ENCODE measurements around the gene IPO7.

- TF ChIP-seq, protein P1, sequence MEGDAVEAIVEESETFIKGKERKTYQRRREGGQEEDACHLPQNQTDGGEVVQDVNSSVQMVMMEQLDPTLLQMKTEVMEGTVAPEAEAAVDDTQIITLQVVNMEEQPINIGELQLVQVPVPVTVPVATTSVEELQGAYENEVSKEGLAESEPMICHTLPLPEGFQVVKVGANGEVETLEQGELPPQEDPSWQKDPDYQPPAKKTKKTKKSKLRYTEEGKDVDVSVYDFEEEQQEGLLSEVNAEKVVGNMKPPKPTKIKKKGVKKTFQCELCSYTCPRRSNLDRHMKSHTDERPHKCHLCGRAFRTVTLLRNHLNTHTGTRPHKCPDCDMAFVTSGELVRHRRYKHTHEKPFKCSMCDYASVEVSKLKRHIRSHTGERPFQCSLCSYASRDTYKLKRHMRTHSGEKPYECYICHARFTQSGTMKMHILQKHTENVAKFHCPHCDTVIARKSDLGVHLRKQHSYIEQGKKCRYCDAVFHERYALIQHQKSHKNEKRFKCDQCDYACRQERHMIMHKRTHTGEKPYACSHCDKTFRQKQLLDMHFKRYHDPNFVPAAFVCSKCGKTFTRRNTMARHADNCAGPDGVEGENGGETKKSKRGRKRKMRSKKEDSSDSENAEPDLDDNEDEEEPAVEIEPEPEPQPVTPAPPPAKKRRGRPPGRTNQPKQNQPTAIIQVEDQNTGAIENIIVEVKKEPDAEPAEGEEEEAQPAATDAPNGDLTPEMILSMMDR (IDR thresholded peaks at IDR 0.05; ENCODE audit: extremely low read depth in 1 of 2, insufficient read depth in 1 of 2, low read depth in 1 of 2, low read length in 2 of 2): no peak
- TF ChIP-seq POLR2A (IDR thresholded peaks at IDR 0.05; ENCODE audit: low read depth, low read length): no peak
Observed at GRCh38 chr11:9385327-9385899, 961 bp downstream of the IPO7 start.
